ENCODE measurements around the gene ABCA2. TPM values are rescaled to one million over a fixed set of nuclear protein-coding genes. Genes with fewer than 3 reads are reported as not detected.

ABCA2 gene
- total RNA-seq, 4 donors from 2014 or later: 14.1 to 20.0 (median 16.7) TPM

- intact Hi-C loops (cut with DNase I; ENCODE audit: low total_unique reads): no loop called here
- TF ChIP-seq CTCF (IDR thresholded peaks at IDR 0.05 in 4 of 5, conservative IDR thresholded peaks at IDR 0.05 in 1 of 5) (no peak), POLR2A (IDR thresholded peaks at IDR 0.05) (no peak)
- ATAC-seq: no peak
- H3K9me3 ChIP-seq: no peaks in the 10 kb centered on the region
- in situ Hi-C loops (cut with MboI; ENCODE audit: low sequenced_read_pairs in 4 of 4): no loop called here
- no peak for DNase-seq
- H3K27ac ChIP-seq: no peak overlapping the region
- no peaks in the 10 kb centered on the region for H3K4me1 ChIP-seq
- no peak overlapping the region for H3K4me3 ChIP-seq
- no peaks in the 10 kb centered on the region for H3K27me3 ChIP-seq
- H3K36me3 ChIP-seq: peaks cover 0 to 39% of the 10 kb centered on the region in 2 donors
Observed at GRCh38 chr9:137009938-137010732, 17.9 kb downstream of the ABCA2 start.

GRCh38 chr9:137009217-137009616 is 18.8 kb downstream of the ABCA2 start:
- ATAC-seq (no peak), DNase-seq (no peak)
- H3K4me1 ChIP-seq: no peaks in the 10 kb centered on the region
- H3K9me3 ChIP-seq: no peaks in the 10 kb centered on the region
- TF ChIP-seq CTCF (IDR thresholded peaks at IDR 0.05 in 4 of 5, conservative IDR thresholded peaks at IDR 0.05 in 1 of 5): no peak
- TF ChIP-seq POLR2A (IDR thresholded peaks at IDR 0.05): no peak
- intact Hi-C loops (cut with DNase I; ENCODE audit: low total_unique reads): no loop called here
- H3K27ac ChIP-seq: no peak overlapping the region
- peaks cover 0 to 30% of the 10 kb centered on the region in 2 donors for H3K36me3 ChIP-seq
- no peak overlapping the region for H3K4me3 ChIP-seq
- H3K27me3 ChIP-seq: no peaks in the 10 kb centered on the region
- in situ Hi-C loops (cut with MboI; ENCODE audit: low sequenced_read_pairs in 4 of 4): no loop called here

GRCh38 chr9:137008312-137008711 is 19.7 kb downstream of the ABCA2 start:
- in situ Hi-C loops (cut with MboI; ENCODE audit: low sequenced_read_pairs in 4 of 4) (no loop called here), intact Hi-C loops (cut with DNase I; ENCODE audit: low total_unique reads) (no loop called here)
- Histone ChIP-seq H3K27ac (no peak overlapping the region), H3K4me1 (no peaks in the 10 kb centered on the region), H3K36me3 (peaks cover 0 to 23% of the 10 kb centered on the region in 2 donors), H3K27me3 (no peaks in the 10 kb centered on the region), H3K9me3 (no peaks in the 10 kb centered on the region), H3K4me3 (no peak overlapping the region)
- no peak for DNase-seq
- no peak for ATAC-seq
- TF ChIP-seq CTCF (IDR thresholded peaks at IDR 0.05 in 4 of 5, conservative IDR thresholded peaks at IDR 0.05 in 1 of 5): no peak
- no peak for TF ChIP-seq POLR2A (IDR thresholded peaks at IDR 0.05)

GRCh38 chr9:137007816-137008270 is 20.2 kb downstream of the ABCA2 start:
- no peaks in the 10 kb centered on the region for H3K9me3 ChIP-seq
- TF ChIP-seq CTCF (IDR thresholded peaks at IDR 0.05 in 4 of 5, conservative IDR thresholded peaks at IDR 0.05 in 1 of 5) (no peak), POLR2A (IDR thresholded peaks at IDR 0.05) (no peak)
- no peak for ATAC-seq
- no peak overlapping the region for H3K4me3 ChIP-seq
- H3K4me1 ChIP-seq: no peaks in the 10 kb centered on the region
- in situ Hi-C loops (cut with MboI; ENCODE audit: low sequenced_read_pairs in 4 of 4) (no loop called here), intact Hi-C loops (cut with DNase I; ENCODE audit: low total_unique reads) (no loop called here)
- DNase-seq: no peak
- H3K27ac ChIP-seq: no peak overlapping the region
- no peaks in the 10 kb centered on the region for H3K27me3 ChIP-seq
- H3K36me3 ChIP-seq: peaks cover 0 to 21% of the 10 kb centered on the region in 2 donors
